NCI-H2171 treated with DMSO at 0.1 percent for 48 hours (cell line): ENCODE results near the gene KIAA1328.

Source experiments
- DNase-seq: peaks from one replicate; lab custom pipeline; 2025; lab: John Stamatoyannopoulos, UW

KIAA1328 gene

GRCh38 chr18:36953047-36953446 lies 124.1 kb downstream of the KIAA1328 start:
- DNase-seq = no peak

- no peak for DNase-seq
Measured at GRCh38 chr18:36960038-36960437, 131.1 kb downstream of the KIAA1328 start.

GRCh38 chr18:36963464-36963863 lies 134.5 kb downstream of the KIAA1328 start:
- DNase-seq = no peak

- no peak for DNase-seq
Measured at GRCh38 chr18:36974686-36975085, 145.8 kb downstream of the KIAA1328 start.

- no peak for DNase-seq
Measured at GRCh38 chr18:36977121-36977520, 148.2 kb downstream of the KIAA1328 start.

- DNase-seq = no peak
Measured at GRCh38 chr18:36993068-36993467, 164.1 kb downstream of the KIAA1328 start.

GRCh38 chr18:37006742-37007141 lies 177.8 kb downstream of the KIAA1328 start:
- peak; percentile 32 for DNase-seq

- no peak for DNase-seq
Measured at GRCh38 chr18:37012452-37012851, 183.5 kb downstream of the KIAA1328 start.

- DNase-seq = peak; percentile 71
Measured at GRCh38 chr18:37019157-37019827, 190.4 kb downstream of the KIAA1328 start.

GRCh38 chr18:37033419-37033818 lies 204.5 kb downstream of the KIAA1328 start:
- peak; percentile 18 for DNase-seq

- no peak for DNase-seq
Measured at GRCh38 chr18:37042381-37042780, 213.5 kb downstream of the KIAA1328 start.

GRCh38 chr18:37055137-37055802 lies 226.3 kb downstream of the KIAA1328 start:
- DNase-seq = peak; percentile 52

- DNase-seq = no peak
Measured at GRCh38 chr18:37064187-37064586, 235.3 kb downstream of the KIAA1328 start.

- DNase-seq = no peak
Measured at GRCh38 chr18:37065254-37065653, 236.3 kb downstream of the KIAA1328 start.

- DNase-seq = no peak
Measured at GRCh38 chr18:37084912-37085311, 256.0 kb downstream of the KIAA1328 start.

- DNase-seq = no peak
Measured at GRCh38 chr18:37085362-37085761, 256.4 kb downstream of the KIAA1328 start.

GRCh38 chr18:37107748-37108522 lies 279.0 kb downstream of the KIAA1328 start:
- DNase-seq = no peak

GRCh38 chr18:37122877-37123276 lies 293.9 kb downstream of the KIAA1328 start:
- DNase-seq = no peak

GRCh38 chr18:37124516-37124915 lies 295.6 kb downstream of the KIAA1328 start:
- DNase-seq = no peak

GRCh38 chr18:37135177-37135576 lies 306.2 kb downstream of the KIAA1328 start:
- DNase-seq = no peak

- DNase-seq = no peak
Measured at GRCh38 chr18:37138456-37138855, 309.5 kb downstream of the KIAA1328 start.

- DNase-seq = no peak
Measured at GRCh38 chr18:37139876-37140275, 310.9 kb downstream of the KIAA1328 start.

- DNase-seq = no peak
Measured at GRCh38 chr18:37144921-37145320, 316.0 kb downstream of the KIAA1328 start.
